GM13976 (cell line): ENCODE measurements around the gene ERG.

ENCODE experiments used
- DNase-seq: peaks from one replicate; pipeline ENCODE4 v3.0.0; 2012; ENCODE audit warnings: low spot score
- CTCF ChIP-seq: IDR thresholded peaks from 2 replicates; pipeline ENCODE4 v1.5.1; 2012; ENCODE audit warnings: borderline replicate concordance, mild to moderate bottlenecking; ENCODE audit not compliant: insufficient read depth; ENCODE audit errors: extremely low read depth, missing control alignments, control extremely low read depth
- in situ Hi-C: fragments of 300-500 bp; cut with MboI; formaldehyde crosslinking; loops from one replicate; pipeline ENCODE4 v1.12.0; 2022; ENCODE audit warnings: low sequenced_read_pairs, mixed read lengths, inconsistent platforms; ENCODE audit not compliant: unreplicated experiment

ERG gene

GRCh38 chr21:38531591-38531990, 33.3 kb upstream of the ERG start:
- DNase-seq, result no peak
- in situ Hi-C loops, result no loop called here
- TF ChIP-seq CTCF, result no peak

GRCh38 chr21:38531039-38531541, 32.8 kb upstream of the ERG start:
- no peak for TF ChIP-seq CTCF
- in situ Hi-C loops, result no loop called here
- no peak for DNase-seq

- in situ Hi-C loops, result no loop called here
- DNase-seq, result no peak
- no peak for TF ChIP-seq CTCF
These were observed 29.5 kb upstream of the ERG start for GRCh38 chr21:38527737-38528136.

- DNase-seq, result no peak
- in situ Hi-C loops, result no loop called here
- TF ChIP-seq CTCF, result no peak
These were observed 27.2 kb upstream of the ERG start for GRCh38 chr21:38525454-38525853.

- DNase-seq, result no peak
- in situ Hi-C loops, result loop anchor here (25.0 kb wide), 1 partner anchor 613 kb away; no protein-coding TSS in a partner anchor
- no peak for TF ChIP-seq CTCF
These were observed 26.2 kb upstream of the ERG start for GRCh38 chr21:38524168-38525153.

GRCh38 chr21:38520511-38520910, 22.2 kb upstream of the ERG start:
- no peak for TF ChIP-seq CTCF
- in situ Hi-C loops, result loop anchor here (25.0 kb wide), 1 partner anchor 617 kb away; no protein-coding TSS in a partner anchor
- no peak for DNase-seq
